Measurements from ENCODE around the gene DARS1.
"Not testable (repeated sequence)": the region's sequence is repeated elsewhere in the genome, so short reads cannot be mapped to it uniquely, and the experiment has no call there.

The DARS1 gene

DNA sequence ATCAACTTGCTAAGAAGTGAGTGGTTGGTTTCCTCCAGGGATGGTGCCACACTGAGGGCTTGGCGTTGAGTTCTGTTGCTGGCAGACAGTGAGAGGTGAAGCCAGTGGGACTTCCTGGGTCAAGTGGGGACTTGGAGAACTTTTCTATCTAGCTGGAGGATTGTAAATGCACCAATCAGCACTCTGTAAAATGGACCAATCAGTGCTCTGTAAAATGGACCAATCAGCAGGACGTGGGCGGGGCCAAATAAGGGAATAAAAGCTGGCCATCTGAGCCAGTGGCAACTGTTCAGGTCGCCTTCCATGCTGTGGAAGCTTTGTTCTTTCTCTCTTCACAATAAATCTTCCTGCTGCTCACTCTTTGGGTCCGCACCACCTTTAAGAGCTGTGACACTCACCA lies 96.8 kb downstream of the DARS1 start:
- H3K9ac ChIP-seq (ENCODE audit: low read length); H3K36me3 ChIP-seq (ENCODE audit: control insufficient read depth, insufficient read depth, low read length); H3K4me1 ChIP-seq (ENCODE audit: control insufficient read depth, insufficient read depth, low read length); H3K27me3 ChIP-seq (ENCODE audit: control insufficient read depth, insufficient read depth, low read length); H3K4me3 ChIP-seq (ENCODE audit: low read length); H3K9me3 ChIP-seq (ENCODE audit: control insufficient read depth, low read length): not testable (repeated sequence)

DNA sequence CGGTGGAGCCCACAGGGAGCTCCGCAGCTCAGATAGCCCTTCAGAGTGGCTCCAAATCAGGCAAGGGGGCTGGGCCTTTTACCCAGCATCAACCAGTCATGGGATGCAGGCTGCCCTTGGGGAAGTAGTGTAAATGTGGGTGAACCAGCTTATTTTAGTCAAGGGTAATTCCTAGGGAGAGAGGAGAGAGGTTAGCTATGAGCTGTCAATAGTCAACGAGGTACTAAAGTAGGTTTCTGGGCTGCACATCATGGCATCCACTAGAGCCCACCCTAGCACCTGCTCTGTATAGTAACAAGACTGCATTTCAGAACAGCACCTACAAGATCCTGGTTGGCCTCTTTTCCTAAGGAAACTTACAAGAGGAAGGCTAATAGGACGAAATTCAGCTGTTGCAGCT lies 99.7 kb downstream of the DARS1 start:
- H3K9me3 ChIP-seq (ENCODE audit: control insufficient read depth, low read length) = no peaks in the 10 kb centered on the region
- H3K4me3 ChIP-seq (ENCODE audit: low read length) = no peak overlapping the region
- H3K9ac ChIP-seq (ENCODE audit: low read length) = no peak overlapping the region
- H3K36me3 ChIP-seq (ENCODE audit: control insufficient read depth, insufficient read depth, low read length) = no peaks in the 10 kb centered on the region
- H3K4me1 ChIP-seq (ENCODE audit: control insufficient read depth, insufficient read depth, low read length) = no peaks in the 10 kb centered on the region
- no peaks in the 10 kb centered on the region for H3K27me3 ChIP-seq (ENCODE audit: control insufficient read depth, insufficient read depth, low read length)

DNA sequence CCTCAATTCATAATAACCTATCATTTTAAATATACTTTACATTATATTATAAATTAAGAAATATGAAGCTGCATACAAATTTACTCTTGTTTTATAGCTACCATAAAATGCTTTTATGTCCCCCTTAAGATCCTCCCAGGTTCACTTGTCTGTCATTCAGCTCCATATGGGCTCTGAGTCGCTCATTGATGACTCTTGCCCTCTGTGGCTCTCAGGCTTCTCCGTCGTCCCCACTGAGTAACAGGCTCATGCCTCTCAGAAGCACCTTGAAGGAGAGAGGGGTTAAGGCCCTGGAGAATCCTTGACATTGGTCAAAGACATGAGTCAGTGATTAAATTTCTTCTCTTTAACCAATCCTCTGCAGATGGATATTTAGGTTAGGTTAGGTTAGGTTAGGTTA lies 103.0 kb downstream of the DARS1 start:
- H3K27me3 ChIP-seq (ENCODE audit: control insufficient read depth, insufficient read depth, low read length) = no peaks in the 10 kb centered on the region
- no peaks in the 10 kb centered on the region for H3K9me3 ChIP-seq (ENCODE audit: control insufficient read depth, low read length)
- H3K36me3 ChIP-seq (ENCODE audit: control insufficient read depth, insufficient read depth, low read length) = no peaks in the 10 kb centered on the region
- no peak overlapping the region for H3K4me3 ChIP-seq (ENCODE audit: low read length)
- no peak overlapping the region for H3K9ac ChIP-seq (ENCODE audit: low read length)
- H3K4me1 ChIP-seq (ENCODE audit: control insufficient read depth, insufficient read depth, low read length) = no peaks in the 10 kb centered on the region

DNA sequence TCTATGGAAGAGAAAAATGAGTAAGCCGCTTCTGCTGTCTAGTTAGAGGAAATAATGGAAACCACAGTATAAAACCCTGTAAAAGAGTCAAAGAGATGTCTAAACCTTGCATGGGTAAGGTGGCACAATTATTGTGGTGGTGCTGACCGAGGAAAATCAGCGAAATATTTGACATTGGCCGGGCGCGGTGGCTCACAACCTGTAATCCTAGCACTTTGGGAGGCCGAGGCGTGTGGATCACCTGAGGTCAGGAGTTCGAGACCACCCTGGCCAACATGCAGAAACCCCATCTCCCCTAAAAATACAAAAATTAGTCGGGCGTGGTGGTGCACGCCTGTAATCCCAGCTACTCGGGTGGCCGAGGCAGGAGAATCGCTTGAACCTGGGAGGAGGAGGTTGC lies 108.7 kb downstream of the DARS1 start:
- not testable (repeated sequence) for H3K9me3 ChIP-seq (ENCODE audit: control insufficient read depth, low read length); H3K27me3 ChIP-seq (ENCODE audit: control insufficient read depth, insufficient read depth, low read length); H3K36me3 ChIP-seq (ENCODE audit: control insufficient read depth, insufficient read depth, low read length)
- Histone ChIP-seq H3K4me3 (ENCODE audit: low read length) (peak overlapping the region; percentile 80), H3K9ac (ENCODE audit: low read length) (peak overlapping the region; percentile 79), H3K4me1 (ENCODE audit: control insufficient read depth, insufficient read depth, low read length) (peaks cover 13% of the 10 kb centered on the region)

DNA sequence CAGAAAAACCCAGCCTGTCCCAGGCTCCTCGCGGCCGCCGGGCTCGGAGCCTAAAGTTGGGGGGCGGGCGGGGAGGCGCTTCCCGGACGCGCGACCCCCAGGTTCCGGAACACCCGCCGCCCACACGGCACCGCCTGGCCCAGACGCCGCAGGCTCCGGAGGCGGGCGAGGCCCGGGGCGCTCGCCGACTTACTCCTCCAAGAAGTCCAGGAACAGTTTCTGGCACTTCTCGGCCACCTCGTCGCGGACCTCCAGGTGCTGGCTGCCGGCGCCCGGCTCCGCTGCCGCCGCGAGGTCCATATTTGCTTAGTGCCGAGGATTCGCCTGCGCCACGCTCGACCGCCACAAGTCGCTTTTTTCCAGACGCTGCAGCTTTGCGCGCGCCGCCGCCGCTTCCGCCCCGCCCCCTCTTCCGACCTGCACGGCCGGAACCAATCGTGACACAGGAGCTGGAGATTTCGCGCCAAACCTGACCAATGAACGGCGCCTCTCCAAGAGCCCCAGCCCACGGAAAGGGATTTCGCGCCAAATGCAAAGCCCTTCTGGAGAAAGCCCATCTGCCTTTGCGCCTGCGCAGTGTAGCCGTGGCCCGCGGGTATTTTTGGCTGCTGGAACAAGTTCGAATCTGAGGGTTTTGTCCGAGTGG lies 109.2 kb downstream of the DARS1 start, which contains the start of gene MCM6:
Gene MCM6, minus strand, starts transcription at position 378 of the 646 bp plus-strand sequence. Its CDS starts 78 bp downstream, at position 300.
- Histone ChIP-seq H3K36me3 (ENCODE audit: control insufficient read depth, insufficient read depth, low read length) (no peaks in the 10 kb centered on the region), H3K4me3 (ENCODE audit: low read length) (peak within 1 kb of the TSS; percentile 80), H3K9me3 (ENCODE audit: control insufficient read depth, low read length) (no peaks in the 10 kb centered on the region), H3K9ac (ENCODE audit: low read length) (peak within 1 kb of the TSS; percentile 79), H3K27me3 (ENCODE audit: control insufficient read depth, insufficient read depth, low read length) (no peaks in the 10 kb centered on the region), H3K4me1 (ENCODE audit: control insufficient read depth, insufficient read depth, low read length) (peaks cover 13% of the 10 kb centered on the region)

DNA sequence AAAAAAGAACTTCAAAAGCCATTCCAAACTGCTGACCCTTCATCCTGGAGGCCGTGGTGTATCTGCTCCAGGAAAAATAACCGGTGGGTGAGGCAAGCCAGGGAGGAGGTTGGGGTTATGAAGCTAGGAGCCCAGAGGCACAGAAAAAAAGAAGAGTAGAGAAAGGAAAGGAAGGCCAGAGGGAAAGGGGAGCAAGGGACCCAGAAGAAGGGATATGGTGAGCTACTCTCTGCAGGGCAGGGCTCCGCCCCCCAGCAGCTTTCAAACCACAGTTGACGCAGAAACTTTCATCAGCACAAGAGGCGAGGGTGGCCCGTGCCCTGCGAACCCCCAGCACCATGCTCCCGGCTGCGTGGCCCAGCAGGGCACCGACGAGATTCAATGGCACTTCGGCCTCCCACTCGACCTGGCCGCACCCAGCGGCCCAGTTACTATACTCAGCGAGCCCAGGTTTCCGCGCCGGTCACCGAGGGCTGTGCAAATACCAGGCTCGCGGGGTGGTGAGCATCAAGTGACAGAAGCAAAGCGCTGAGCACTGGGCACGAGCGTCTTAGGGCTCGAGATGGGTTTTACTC lies 109.8 kb downstream of the DARS1 start:
- Histone ChIP-seq H3K4me3 (ENCODE audit: low read length) (peak overlapping the region; percentile 80), H3K27me3 (ENCODE audit: control insufficient read depth, insufficient read depth, low read length) (no peaks in the 10 kb centered on the region)

DNA sequence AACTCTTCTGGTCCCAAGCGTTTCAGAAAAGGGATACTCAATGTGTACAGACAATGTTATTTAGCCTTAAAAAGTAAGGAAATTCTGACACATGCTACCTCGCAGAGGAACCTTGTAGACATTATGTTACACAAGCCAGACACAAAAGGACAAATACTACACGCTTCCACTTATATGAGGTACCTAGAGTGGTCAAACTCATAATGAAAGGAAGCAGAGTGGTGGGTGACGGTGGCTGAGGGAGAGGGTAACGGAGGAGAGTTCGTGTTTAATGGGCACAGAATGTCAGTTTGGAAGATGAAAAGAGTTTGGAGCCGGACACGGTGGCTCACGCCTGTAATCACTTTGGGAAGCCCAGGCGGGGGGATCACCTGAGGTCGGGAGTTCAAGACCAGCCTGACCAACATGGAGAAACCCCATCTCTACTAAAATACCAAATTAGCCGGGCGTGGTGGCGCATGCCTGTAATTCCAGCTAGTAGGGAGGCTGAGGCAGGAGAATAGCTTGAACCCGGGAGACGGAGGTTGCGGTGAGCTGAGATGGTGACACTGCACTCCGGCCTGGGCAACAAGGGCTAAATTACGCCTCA lies 110.6 kb downstream of the DARS1 start:
- H3K9ac ChIP-seq (ENCODE audit: low read length) = no peak overlapping the region
- no peak overlapping the region for H3K4me3 ChIP-seq (ENCODE audit: low read length)
- H3K36me3 ChIP-seq (ENCODE audit: control insufficient read depth, insufficient read depth, low read length) = no peaks in the 10 kb centered on the region

More for the DNA sequence above, 109.8 kb downstream of the DARS1 start:
- H3K9ac ChIP-seq (ENCODE audit: low read length) = peak overlapping the region; percentile 79
- no peaks in the 10 kb centered on the region for H3K9me3 ChIP-seq (ENCODE audit: control insufficient read depth, low read length)
- peaks cover 13% of the 10 kb centered on the region for H3K4me1 ChIP-seq (ENCODE audit: control insufficient read depth, insufficient read depth, low read length)
- H3K36me3 ChIP-seq (ENCODE audit: control insufficient read depth, insufficient read depth, low read length) = no peaks in the 10 kb centered on the region

DNA sequence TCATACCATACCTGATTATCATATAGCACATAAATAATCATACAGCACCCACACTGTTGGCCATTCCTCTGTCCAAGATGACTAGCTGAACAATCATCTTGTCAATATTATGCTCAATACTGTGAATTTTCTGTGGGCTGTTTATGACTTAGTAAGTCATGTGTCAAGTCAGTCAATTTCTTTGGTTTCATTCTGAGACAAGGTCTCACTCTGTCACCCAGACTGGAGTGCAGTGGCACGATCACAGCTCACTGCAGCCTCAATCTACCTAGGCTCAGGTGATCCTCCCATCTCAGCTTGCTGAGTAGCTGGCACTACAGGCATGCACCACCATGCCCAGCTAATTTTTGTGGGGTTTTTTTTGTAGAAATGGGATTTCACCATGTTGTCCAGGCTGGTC lies 114.9 kb downstream of the DARS1 start:
- H3K4me1 ChIP-seq (ENCODE audit: control insufficient read depth, insufficient read depth, low read length) = peaks cover 13% of the 10 kb centered on the region
- peaks cover 1% of the 10 kb centered on the region for H3K36me3 ChIP-seq (ENCODE audit: control insufficient read depth, insufficient read depth, low read length)
- no peaks in the 10 kb centered on the region for H3K9me3 ChIP-seq (ENCODE audit: control insufficient read depth, low read length)
- H3K4me3 ChIP-seq (ENCODE audit: low read length) = no peak overlapping the region
- no peak overlapping the region for H3K9ac ChIP-seq (ENCODE audit: low read length)
- H3K27me3 ChIP-seq (ENCODE audit: control insufficient read depth, insufficient read depth, low read length) = no peaks in the 10 kb centered on the region

More for the DNA sequence above, 110.6 kb downstream of the DARS1 start:
- Histone ChIP-seq H3K27me3 (ENCODE audit: control insufficient read depth, insufficient read depth, low read length) (no peaks in the 10 kb centered on the region), H3K9me3 (ENCODE audit: control insufficient read depth, low read length) (no peaks in the 10 kb centered on the region), H3K4me1 (ENCODE audit: control insufficient read depth, insufficient read depth, low read length) (peaks cover 13% of the 10 kb centered on the region)

DNA sequence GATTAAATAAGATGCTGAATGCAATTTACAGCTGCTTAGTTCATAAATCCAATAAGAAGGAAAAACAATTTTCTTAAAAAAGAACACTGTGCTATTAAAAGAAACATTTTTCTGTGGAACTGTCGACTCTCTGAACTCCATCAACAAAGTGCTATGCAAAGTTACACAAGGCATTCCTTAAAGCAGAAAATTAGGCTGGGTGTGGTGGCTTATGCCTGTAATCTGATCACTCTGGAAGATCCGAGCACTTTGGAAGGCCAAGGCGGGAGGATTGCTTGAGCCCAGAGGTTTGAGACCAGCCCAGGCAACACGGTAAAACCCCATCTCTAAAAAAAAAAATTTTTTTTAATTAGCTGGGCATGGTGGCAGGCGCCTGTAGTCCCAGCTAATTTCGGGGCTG lies 122.2 kb downstream of the DARS1 start:
- Histone ChIP-seq H3K9ac (ENCODE audit: low read length) (no peak overlapping the region), H3K4me3 (ENCODE audit: low read length) (no peak overlapping the region), H3K27me3 (ENCODE audit: control insufficient read depth, insufficient read depth, low read length) (no peaks in the 10 kb centered on the region), H3K4me1 (ENCODE audit: control insufficient read depth, insufficient read depth, low read length) (no peaks in the 10 kb centered on the region), H3K9me3 (ENCODE audit: control insufficient read depth, low read length) (no peaks in the 10 kb centered on the region), H3K36me3 (ENCODE audit: control insufficient read depth, insufficient read depth, low read length) (peaks cover 10% of the 10 kb centered on the region)

DNA sequence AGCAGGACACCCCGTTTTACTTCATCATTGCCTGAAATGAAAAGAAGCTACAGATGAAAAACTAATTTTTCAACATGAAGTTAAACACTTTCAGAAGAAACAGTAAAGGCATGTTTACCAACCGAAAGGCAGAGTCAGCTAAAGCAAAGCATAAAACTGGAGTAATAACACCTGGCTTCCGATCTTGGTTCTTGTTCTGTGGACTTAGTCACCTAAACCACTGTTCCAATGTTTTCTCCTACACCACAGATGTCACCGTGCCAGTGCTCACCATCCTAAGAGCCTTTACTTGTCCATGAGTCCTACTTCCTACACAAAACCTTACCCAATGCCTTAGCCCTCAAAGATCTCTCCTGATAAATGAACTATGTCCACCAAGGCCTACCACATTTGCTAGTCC lies 122.7 kb downstream of the DARS1 start:
- no peaks in the 10 kb centered on the region for H3K4me1 ChIP-seq (ENCODE audit: control insufficient read depth, insufficient read depth, low read length)
- no peaks in the 10 kb centered on the region for H3K27me3 ChIP-seq (ENCODE audit: control insufficient read depth, insufficient read depth, low read length)
- H3K9me3 ChIP-seq (ENCODE audit: control insufficient read depth, low read length) = no peaks in the 10 kb centered on the region
- H3K4me3 ChIP-seq (ENCODE audit: low read length) = no peak overlapping the region
- peaks cover 10% of the 10 kb centered on the region for H3K36me3 ChIP-seq (ENCODE audit: control insufficient read depth, insufficient read depth, low read length)
- no peak overlapping the region for H3K9ac ChIP-seq (ENCODE audit: low read length)
